PC-9 (cell line): ENCODE data around the gene CXCL12. TPM values are rescaled to one million over a fixed set of nuclear protein-coding genes. Genes with fewer than 3 reads are reported as not detected.

Experiments
- BruUV-seq: library from RNA; stranded (reverse); fragments of 400-500 nt; replicated peaks from 2 replicates; lab custom pipeline; 2021; lab: Mats Ljungman, UMichigan
- CTCF ChIA-PET: fragments of 300-600 bp; sonication (Branson Sonifier 250); formaldehyde crosslinking; loops from one replicate; lab custom pipeline; 2022; ENCODE audit warnings: antibody characterized with exemption; lab: Charles Lee
- POLR2A ChIA-PET: fragments of 300-600 bp; sonication (Branson Sonifier 250); formaldehyde crosslinking; loops from one replicate; lab custom pipeline; 2022; ENCODE audit warnings: antibody characterized with exemption; ENCODE audit not compliant: unreplicated experiment; lab: Charles Lee
- DNase-seq, 2 experiments: peaks; one replicate each; pipeline versions ENCODE4 v3.0.0 to v3.0.0-alpha.2; 2015 to 2022; ENCODE audit warnings: mixed read lengths in 1 of 2
- H2AFZ ChIP-seq: fragments of 200-600 bp; sonication (generic); 2 replicates; pipeline ENCODE4 v1.8.1; 2017; ENCODE audit warnings: antibody characterized with exemption
- H3F3A ChIP-seq: fragments of 200-600 bp; sonication (generic); 2 replicates; pipeline ENCODE4 v1.8.1; 2017; ENCODE audit warnings: antibody characterized with exemption, mild to moderate bottlenecking, low read depth; ENCODE audit not compliant: insufficient read depth
- H3K27ac ChIP-seq: fragments of 200-600 bp; sonication (generic); 2 replicates; pipeline ENCODE4 v1.6.1; 2016; ENCODE audit warnings: mixed run types
- H3K27me3 ChIP-seq: fragments of 200-600 bp; sonication (generic); 2 replicates; pipeline ENCODE4 v1.6.1; 2016; ENCODE audit warnings: low read depth, mixed run types; ENCODE audit not compliant: insufficient read depth
- H3K36me3 ChIP-seq: fragments of 200-600 bp; sonication (generic); 2 replicates; pipeline ENCODE4 v1.6.1; 2016; ENCODE audit warnings: low read depth, mixed run types
- H3K4me1 ChIP-seq: fragments of 200-600 bp; sonication (generic); replicated peaks from 2 replicates; pipeline ENCODE4 v1.6.1; 2016; ENCODE audit warnings: mixed run types; ENCODE audit not compliant: insufficient read depth
- H3K4me2 ChIP-seq: fragments of 200-600 bp; sonication (generic); 2 replicates; pipeline ENCODE4 v1.6.1; 2017; ENCODE audit warnings: mixed run types
- H3K4me3 ChIP-seq: fragments of 200-600 bp; sonication (generic); 2 replicates; pipeline ENCODE4 v1.6.1; 2016; ENCODE audit warnings: mixed run types
- H3K79me2 ChIP-seq: fragments of 200-600 bp; sonication (generic); 2 replicates; pipeline ENCODE4 v1.6.1; 2017; ENCODE audit warnings: low read depth, mixed run types
- H3K9me2 ChIP-seq: fragments of 200-600 bp; sonication (generic); 2 replicates; pipeline ENCODE4 v1.8.1; 2017; ENCODE audit warnings: mild to moderate bottlenecking; ENCODE audit not compliant: insufficient read depth
- H3K9me3 ChIP-seq: fragments of 200-600 bp; sonication (generic); 2 replicates; pipeline ENCODE4 v1.8.1; 2016; ENCODE audit warnings: low read depth; ENCODE audit not compliant: insufficient read depth
- H4K20me1 ChIP-seq: fragments of 200-600 bp; sonication (generic); 2 replicates; pipeline ENCODE4 v1.8.1; 2017; ENCODE audit not compliant: insufficient read depth
- EZH2 ChIP-seq: fragments of 200-600 bp; sonication (generic); IDR thresholded peaks from 2 replicates; pipeline ENCODE4 v1.8.0; 2017; ENCODE audit warnings: antibody characterized with exemption, low read depth
- intact Hi-C: fragments of 100-400 bp; cut with micrococcal nuclease; formaldehyde crosslinking; loops from one replicate; pipeline ENCODE4 v1.10.0; 2022; ENCODE audit not compliant: unreplicated experiment
- total RNA-seq: library from RNA; stranded (reverse); gene quantifications from 2 replicates; pipeline ENCODE4 v1.2.3, GENCODE V29; 2021
- TF ChIP-seq, protein P1 (sequence below): fragments of 200-600 bp; sonication (generic); conservative IDR thresholded peaks from 2 replicates; pipeline ENCODE4 v1.6.1; 2017; ENCODE audit warnings: mixed run types, antibody characterized with exemption, mild to moderate bottlenecking, moderate library complexity

The CXCL12 gene
- total RNA-seq, 1 experiment from 2014 or later: not detected

GRCh38 chr10:44392420-44392819 lies 7.5 kb upstream of the CXCL12 start:
- Histone ChIP-seq H3K27me3 (peaks cover 55% of the 10 kb centered on the region), H3K4me1 (no peaks in the 10 kb centered on the region), H3K4me2 (no peak overlapping the region), H3K4me3 (no peak overlapping the region), H3K9me3 (no peaks in the 10 kb centered on the region), H3K27ac (no peak overlapping the region), H3K9me2 (no peaks in the 10 kb centered on the region), H3F3A (no peaks in the 10 kb centered on the region), H3K36me3 (no peaks in the 10 kb centered on the region), H3K79me2 (no peaks in the 10 kb centered on the region), H2AFZ (no peak overlapping the region), H4K20me1 (no peaks in the 10 kb centered on the region)
- ChIA-PET POLR2A (no interaction called here), CTCF (no interaction called here)
- intact Hi-C loops: no loop called here
- TF ChIP-seq EZH2: no peak
- TF ChIP-seq, protein P1, sequence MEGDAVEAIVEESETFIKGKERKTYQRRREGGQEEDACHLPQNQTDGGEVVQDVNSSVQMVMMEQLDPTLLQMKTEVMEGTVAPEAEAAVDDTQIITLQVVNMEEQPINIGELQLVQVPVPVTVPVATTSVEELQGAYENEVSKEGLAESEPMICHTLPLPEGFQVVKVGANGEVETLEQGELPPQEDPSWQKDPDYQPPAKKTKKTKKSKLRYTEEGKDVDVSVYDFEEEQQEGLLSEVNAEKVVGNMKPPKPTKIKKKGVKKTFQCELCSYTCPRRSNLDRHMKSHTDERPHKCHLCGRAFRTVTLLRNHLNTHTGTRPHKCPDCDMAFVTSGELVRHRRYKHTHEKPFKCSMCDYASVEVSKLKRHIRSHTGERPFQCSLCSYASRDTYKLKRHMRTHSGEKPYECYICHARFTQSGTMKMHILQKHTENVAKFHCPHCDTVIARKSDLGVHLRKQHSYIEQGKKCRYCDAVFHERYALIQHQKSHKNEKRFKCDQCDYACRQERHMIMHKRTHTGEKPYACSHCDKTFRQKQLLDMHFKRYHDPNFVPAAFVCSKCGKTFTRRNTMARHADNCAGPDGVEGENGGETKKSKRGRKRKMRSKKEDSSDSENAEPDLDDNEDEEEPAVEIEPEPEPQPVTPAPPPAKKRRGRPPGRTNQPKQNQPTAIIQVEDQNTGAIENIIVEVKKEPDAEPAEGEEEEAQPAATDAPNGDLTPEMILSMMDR: no peak
- no peak for DNase-seq
- no TSS peak for BruUV-seq

- Histone ChIP-seq H3K27me3 (peaks cover 51% of the 10 kb centered on the region), H3K9me3 (no peaks in the 10 kb centered on the region), H3K4me3 (no peak overlapping the region), H4K20me1 (no peaks in the 10 kb centered on the region), H3K79me2 (no peaks in the 10 kb centered on the region), H3F3A (no peaks in the 10 kb centered on the region), H3K36me3 (no peaks in the 10 kb centered on the region), H3K27ac (no peak overlapping the region), H3K4me2 (no peak overlapping the region), H3K4me1 (no peaks in the 10 kb centered on the region), H3K9me2 (no peaks in the 10 kb centered on the region), H2AFZ (no peak overlapping the region)
- no peak for DNase-seq
- TF ChIP-seq, protein P1: no peak
- no peak for TF ChIP-seq EZH2
- BruUV-seq: no TSS peak
- intact Hi-C loops: no loop called here
- ChIA-PET CTCF (no interaction called here), POLR2A (no interaction called here)
These were observed 7.1 kb upstream of the CXCL12 start for GRCh38 chr10:44391981-44392380.

- Histone ChIP-seq H4K20me1 (no peaks in the 10 kb centered on the region), H3K4me2 (no peak overlapping the region), H3K9me2 (no peaks in the 10 kb centered on the region), H3K9me3 (no peaks in the 10 kb centered on the region), H3K4me3 (no peak overlapping the region), H3K4me1 (no peaks in the 10 kb centered on the region), H3F3A (no peaks in the 10 kb centered on the region), H3K27me3 (peaks cover 37% of the 10 kb centered on the region), H3K27ac (no peak overlapping the region), H2AFZ (no peak overlapping the region), H3K36me3 (no peaks in the 10 kb centered on the region), H3K79me2 (no peaks in the 10 kb centered on the region)
- POLR2A ChIA-PET: no interaction called here
- no peak for TF ChIP-seq EZH2
- TF ChIP-seq, protein P1: no peak
- BruUV-seq: no TSS peak
- CTCF ChIA-PET: no interaction called here
- no peak for DNase-seq
- intact Hi-C loops: no loop called here
These were observed 5.7 kb upstream of the CXCL12 start for GRCh38 chr10:44390585-44391072.
